HL-60 (cell line): Measurements from ENCODE around the gene NUDT14.

Experiments
- POLR2AphosphoS5 ChIP-seq: IDR thresholded peaks from 2 replicates; pipeline ENCODE4 v1.6.1; 2012; ENCODE audit warnings: low read depth
- TF ChIP-seq, protein P1 (sequence below): IDR thresholded peaks from one replicate; pipeline ENCODE4 v1.5.1; 2011; ENCODE audit warnings: low read length, control low read depth, inconsistent platforms; ENCODE audit not compliant: insufficient read depth

DNA sequence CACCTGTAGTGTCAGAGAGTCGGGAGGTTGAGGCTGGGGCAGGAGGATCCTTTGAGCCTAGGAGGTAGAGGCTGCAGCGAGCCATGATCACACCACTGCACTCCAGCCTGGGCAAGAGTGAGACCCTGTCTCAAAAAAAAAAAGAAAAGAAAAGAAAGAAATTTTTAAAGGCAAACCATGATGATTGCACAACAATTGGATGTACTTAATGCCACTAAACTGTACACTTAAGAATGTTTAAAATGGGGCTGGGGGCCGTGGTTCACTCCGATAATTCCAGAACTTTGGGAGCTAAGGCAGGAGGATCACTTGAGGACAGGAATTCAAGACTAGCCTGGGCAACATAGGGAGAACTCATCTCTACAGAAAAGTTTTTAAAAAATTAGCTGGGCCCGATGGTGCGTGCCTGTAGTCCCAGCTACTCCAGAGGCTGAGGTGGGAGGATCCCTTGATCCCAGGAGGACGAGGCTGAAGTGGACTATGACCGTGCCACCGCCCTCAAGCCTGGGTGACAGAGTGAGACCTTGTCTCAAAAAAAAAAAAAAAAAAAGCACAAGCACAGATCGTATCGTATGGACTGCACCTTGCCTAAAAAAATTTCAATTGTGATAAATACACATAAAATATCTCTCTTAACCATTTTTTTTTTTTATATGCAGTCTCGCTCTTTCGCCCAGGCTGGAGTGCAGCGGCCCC lies 45.3 kb downstream of the NUDT14 start:
- TF ChIP-seq, protein P1, sequence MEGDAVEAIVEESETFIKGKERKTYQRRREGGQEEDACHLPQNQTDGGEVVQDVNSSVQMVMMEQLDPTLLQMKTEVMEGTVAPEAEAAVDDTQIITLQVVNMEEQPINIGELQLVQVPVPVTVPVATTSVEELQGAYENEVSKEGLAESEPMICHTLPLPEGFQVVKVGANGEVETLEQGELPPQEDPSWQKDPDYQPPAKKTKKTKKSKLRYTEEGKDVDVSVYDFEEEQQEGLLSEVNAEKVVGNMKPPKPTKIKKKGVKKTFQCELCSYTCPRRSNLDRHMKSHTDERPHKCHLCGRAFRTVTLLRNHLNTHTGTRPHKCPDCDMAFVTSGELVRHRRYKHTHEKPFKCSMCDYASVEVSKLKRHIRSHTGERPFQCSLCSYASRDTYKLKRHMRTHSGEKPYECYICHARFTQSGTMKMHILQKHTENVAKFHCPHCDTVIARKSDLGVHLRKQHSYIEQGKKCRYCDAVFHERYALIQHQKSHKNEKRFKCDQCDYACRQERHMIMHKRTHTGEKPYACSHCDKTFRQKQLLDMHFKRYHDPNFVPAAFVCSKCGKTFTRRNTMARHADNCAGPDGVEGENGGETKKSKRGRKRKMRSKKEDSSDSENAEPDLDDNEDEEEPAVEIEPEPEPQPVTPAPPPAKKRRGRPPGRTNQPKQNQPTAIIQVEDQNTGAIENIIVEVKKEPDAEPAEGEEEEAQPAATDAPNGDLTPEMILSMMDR = no peak
- TF ChIP-seq POLR2AphosphoS5 = no peak
